CD4-positive, alpha-beta T cell (primary cell): Measurements from ENCODE around the gene ELOB. TPM values are rescaled to one million over a fixed set of nuclear protein-coding genes. Genes with fewer than 3 reads are reported as not detected.
A peak's percentile ranks its signal among the peaks of the same experiment; 100 is the strongest.

Experiments
- ATAC-seq: fragments of 200-7000 bp; cut with Tn5 transposase; one replicate; pipeline ENCODE4 v1.10.0; 2022; ENCODE audit warnings: mild to moderate bottlenecking; ENCODE audit not compliant: poor library complexity
- CTCF ChIA-PET: fragments of 350-600 bp; sonication (Branson Sonifier 250); formaldehyde crosslinking; loops from one replicate; lab custom pipeline; 2021; ENCODE audit warnings: antibody characterized with exemption, inconsistent platforms; lab: Charles Lee
- POLR2A ChIA-PET: fragments of 350-600 bp; sonication (Branson Sonifier 250); formaldehyde crosslinking; loops from one replicate; lab custom pipeline; 2021; ENCODE audit warnings: antibody characterized with exemption, inconsistent platforms; lab: Charles Lee
- DNase-seq, 14 experiments: peaks; one replicate each; pipeline ENCODE4 v3.0.0-alpha.2; 2013 to 2020; ENCODE audit warnings: mixed read lengths in 2 of 14
- H3K27ac ChIP-seq, 2 donors: one replicate each; pipeline versions ENCODE4 v1.5.1 to v1.7.0; 2013; ENCODE audit warnings: low read length in 2 of 2, low read depth in 1 of 2, mild to moderate bottlenecking in 1 of 2
- H3K27me3 ChIP-seq, 2 experiments: 1 replicate in 1 of 2; 2 replicates in 1 of 2; pipeline versions ENCODE4 v1.6.1 to v1.7.0; 2013; ENCODE audit warnings: low read length in 2 of 2, control low read depth in 1 of 2, mild to moderate bottlenecking in 1 of 2, moderate library complexity in 1 of 2; ENCODE audit not compliant: insufficient read depth in 2 of 2, control insufficient read depth in 1 of 2
- H3K36me3 ChIP-seq: one replicate; pipeline ENCODE4 v1.6.1; 2013; ENCODE audit warnings: low read length, control low read depth; ENCODE audit not compliant: insufficient read depth
- H3K4me1 ChIP-seq: one replicate; pipeline ENCODE4 v1.6.1; 2013; ENCODE audit warnings: low read length, control low read depth; ENCODE audit not compliant: insufficient read depth
- H3K4me3 ChIP-seq: one replicate; pipeline ENCODE4 v1.5.1; 2013; ENCODE audit warnings: mild to moderate bottlenecking, low read length, moderate library complexity
- H3K9me3 ChIP-seq, 2 experiments: 1 replicate in 1 of 2; 2 replicates in 1 of 2; pipeline versions ENCODE4 v1.6.1 to v1.7.0; 2013; ENCODE audit warnings: low read length in 2 of 2, mild to moderate bottlenecking in 2 of 2, control low read depth in 1 of 2, moderate library complexity in 1 of 2; ENCODE audit not compliant: control insufficient read depth in 1 of 2, insufficient read depth in 1 of 2
- H3K27ac Mint-ChIP-seq: one replicate; pipeline ENCODE4 v1.8.0; 2020; ENCODE audit warnings: mixed read lengths
- H3K27me3 Mint-ChIP-seq: one replicate; pipeline ENCODE4 v1.8.0; 2021; ENCODE audit warnings: mixed read lengths
- H3K36me3 Mint-ChIP-seq: one replicate; pipeline ENCODE4 v1.8.0; 2021; ENCODE audit warnings: low read depth, mixed read lengths
- H3K4me1 Mint-ChIP-seq: one replicate; pipeline ENCODE4 v1.8.0; 2021; ENCODE audit warnings: low read depth, mixed read lengths
- H3K4me3 Mint-ChIP-seq: one replicate; pipeline ENCODE4 v1.8.0; 2020; ENCODE audit warnings: mild to moderate bottlenecking, mixed read lengths
- H3K9me3 Mint-ChIP-seq: one replicate; pipeline ENCODE4 v1.8.0; 2020; ENCODE audit warnings: mixed read lengths
- intact Hi-C, 2 experiments: fragments of 100-400 bp; cut with DNase I in 1 of 2; cut with micrococcal nuclease in 1 of 2; formaldehyde crosslinking; loops; one replicate each; pipeline versions ENCODE4 v1.15.1 to v1.9.0; 2023 to 2025; cut with DNase I, micrococcal nuclease
- polyA plus RNA-seq, 2 donors: library from polyadenylated mRNA; unstranded; fragments of 120-200 nt; gene quantifications; one replicate each; pipeline ENCODE4 v1.2.1, GENCODE V29; 2013
- total RNA-seq, 174 experiments: library from RNA in 2 of 174; stranded (reverse) in 2 of 174; gene quantifications; one replicate each; pipeline ENCODE4 v1.2.3 and lab custom pipeline; 2021 to 2026
- TF ChIP-seq, protein P1 (sequence below): fragments of 200-600 bp; IDR thresholded peaks from one replicate; pipeline ENCODE4 v1.8.0; 2022; ENCODE audit warnings: antibody characterized with exemption, mild to moderate bottlenecking

The ELOB gene
- 100 to 1,000 TPM; 102 to 103 TPM for total RNA-seq
- 162 TPM for polyA plus RNA-seq (2013, experiment 1 of 2)
- polyA plus RNA-seq (2013, experiment 2 of 2) = 147 TPM
- total RNA-seq (lab: John Stamatoyannopoulos, UW) = 40.8 to 137 (median 62.4) reads per million in 172 experiments

DNA sequence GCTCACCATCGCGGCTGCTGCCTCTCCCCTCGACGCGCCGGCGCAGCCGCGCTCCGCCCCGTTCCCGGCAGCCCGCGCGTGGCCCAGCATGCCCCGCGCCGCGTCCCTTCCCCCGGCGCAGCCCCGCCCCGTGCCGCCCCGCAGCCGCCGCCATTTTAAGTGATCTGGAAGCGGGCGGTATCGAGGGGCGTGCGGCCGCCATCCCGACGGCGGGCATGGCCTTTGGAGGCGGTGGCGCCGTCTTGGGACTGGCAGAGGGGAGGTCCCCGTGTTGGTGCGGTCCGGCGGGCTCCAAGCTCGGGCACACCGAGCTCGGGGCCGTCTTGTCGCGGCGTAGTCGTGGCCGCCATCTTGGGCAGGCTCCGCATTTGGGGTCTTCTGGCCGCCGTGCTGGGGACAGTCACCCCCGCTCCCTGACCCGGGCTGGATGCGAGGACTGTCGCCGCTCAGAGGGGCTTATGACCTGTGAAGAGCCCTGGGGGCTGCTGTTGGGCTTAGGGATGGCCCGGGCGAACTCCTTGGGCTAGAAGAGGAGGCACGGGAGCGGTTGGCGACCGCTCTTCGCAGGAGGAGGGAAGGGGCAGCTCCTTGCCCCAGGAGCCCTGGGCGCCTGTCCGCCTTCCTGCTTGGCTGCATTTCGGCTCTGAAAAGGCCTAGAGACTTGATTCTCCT lies at the start of gene ELOB:
ELOB (minus strand) TSS at position 50 of the 672 bp plus-strand sequence; CDS start at position 9, 41 bp downstream.
- DNase-seq (peak; percentile 79 to 96 (median 89)), ATAC-seq (peak; percentile 89)
- ChIA-PET POLR2A (interaction anchor here (0.6 to 5.4 kb wide), 17 partner anchors 9 to 813 kb away, joined by 3 to 88 read pairs (median 3); partner anchors contain the start of genes FLYWCH2, KCTD5, NTHL1 and PGP), CTCF (interaction anchor here (0.6 to 3.2 kb wide), 3 partner anchors 91 to 1164 kb away, joined by 4 to 16 read pairs (median 5); no protein-coding TSS in a partner anchor)
- Histone ChIP-seq H3K4me1 (peaks cover 49% of the 10 kb centered on the region), H3K9me3 (no peaks in the 10 kb centered on the region), H3K36me3 (peaks cover 29% of the 10 kb centered on the region), H3K27ac (peak within 1 kb of the TSS; percentile 97 to 98), H3K27me3 (no peaks in the 10 kb centered on the region), H3K4me3 (peak within 1 kb of the TSS; percentile 88)
- peaks cover 36% of the 10 kb centered on the region for H3K4me1 Mint-ChIP-seq
- no peaks in the 10 kb centered on the region for H3K27me3 Mint-ChIP-seq
- H3K27ac Mint-ChIP-seq = peak within 1 kb of the TSS; percentile 100
- intact Hi-C loops = loop anchor here (1.0 to 5.0 kb wide), 5 partner anchors 25 to 105 kb away; partner anchors contain the start of gene SRRM2 (in 2 of the 2)
- no peaks in the 10 kb centered on the region for H3K9me3 Mint-ChIP-seq
- H3K4me3 Mint-ChIP-seq = peak within 1 kb of the TSS; percentile 98
- TF ChIP-seq, protein P1, sequence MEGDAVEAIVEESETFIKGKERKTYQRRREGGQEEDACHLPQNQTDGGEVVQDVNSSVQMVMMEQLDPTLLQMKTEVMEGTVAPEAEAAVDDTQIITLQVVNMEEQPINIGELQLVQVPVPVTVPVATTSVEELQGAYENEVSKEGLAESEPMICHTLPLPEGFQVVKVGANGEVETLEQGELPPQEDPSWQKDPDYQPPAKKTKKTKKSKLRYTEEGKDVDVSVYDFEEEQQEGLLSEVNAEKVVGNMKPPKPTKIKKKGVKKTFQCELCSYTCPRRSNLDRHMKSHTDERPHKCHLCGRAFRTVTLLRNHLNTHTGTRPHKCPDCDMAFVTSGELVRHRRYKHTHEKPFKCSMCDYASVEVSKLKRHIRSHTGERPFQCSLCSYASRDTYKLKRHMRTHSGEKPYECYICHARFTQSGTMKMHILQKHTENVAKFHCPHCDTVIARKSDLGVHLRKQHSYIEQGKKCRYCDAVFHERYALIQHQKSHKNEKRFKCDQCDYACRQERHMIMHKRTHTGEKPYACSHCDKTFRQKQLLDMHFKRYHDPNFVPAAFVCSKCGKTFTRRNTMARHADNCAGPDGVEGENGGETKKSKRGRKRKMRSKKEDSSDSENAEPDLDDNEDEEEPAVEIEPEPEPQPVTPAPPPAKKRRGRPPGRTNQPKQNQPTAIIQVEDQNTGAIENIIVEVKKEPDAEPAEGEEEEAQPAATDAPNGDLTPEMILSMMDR = no peak
- H3K36me3 Mint-ChIP-seq = peaks cover 40% of the 10 kb centered on the region

DNA sequence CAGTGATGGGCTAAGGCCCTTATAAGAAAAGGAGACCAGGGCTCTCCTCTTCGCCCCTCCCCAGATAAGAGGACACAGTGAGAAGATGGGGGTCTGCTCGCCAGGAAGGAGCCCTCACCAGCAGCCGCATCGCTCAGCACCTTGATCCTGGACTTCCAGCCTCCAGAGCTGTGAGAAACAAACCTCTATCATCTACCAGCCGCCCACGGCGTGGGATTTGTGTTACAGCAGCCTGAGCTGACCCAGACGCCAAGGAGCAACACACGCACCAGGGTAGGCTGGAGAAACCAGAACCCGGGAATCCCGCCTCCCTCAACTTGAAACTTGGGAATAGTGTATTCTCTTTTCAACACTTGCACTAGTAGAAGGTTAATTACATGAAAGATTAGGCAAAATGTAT lies 48.8 kb upstream of the ELOB start:
- H3K27me3 Mint-ChIP-seq = peaks cover under 1% of the 10 kb centered on the region
- TF ChIP-seq, protein P1 = no peak
- no peak overlapping the region for H3K27ac Mint-ChIP-seq
- no peak overlapping the region for H3K4me3 Mint-ChIP-seq
- Histone ChIP-seq H3K27ac (no peak overlapping the region), H3K4me1 (peaks cover 9% of the 10 kb centered on the region), H3K27me3 (peaks cover 0 to 3% of the 10 kb centered on the region in 2 experiments), H3K9me3 (peaks cover 0 to 16% of the 10 kb centered on the region in 2 experiments), H3K4me3 (no peak overlapping the region), H3K36me3 (no peaks in the 10 kb centered on the region)
- ATAC-seq (no peak), DNase-seq (no peak)
- CTCF ChIA-PET = no interaction called here
- H3K36me3 Mint-ChIP-seq = no peaks in the 10 kb centered on the region
- no peaks in the 10 kb centered on the region for H3K4me1 Mint-ChIP-seq
- intact Hi-C loops = no loop called here
- POLR2A ChIA-PET = no interaction called here
- H3K9me3 Mint-ChIP-seq = no peaks in the 10 kb centered on the region

DNA sequence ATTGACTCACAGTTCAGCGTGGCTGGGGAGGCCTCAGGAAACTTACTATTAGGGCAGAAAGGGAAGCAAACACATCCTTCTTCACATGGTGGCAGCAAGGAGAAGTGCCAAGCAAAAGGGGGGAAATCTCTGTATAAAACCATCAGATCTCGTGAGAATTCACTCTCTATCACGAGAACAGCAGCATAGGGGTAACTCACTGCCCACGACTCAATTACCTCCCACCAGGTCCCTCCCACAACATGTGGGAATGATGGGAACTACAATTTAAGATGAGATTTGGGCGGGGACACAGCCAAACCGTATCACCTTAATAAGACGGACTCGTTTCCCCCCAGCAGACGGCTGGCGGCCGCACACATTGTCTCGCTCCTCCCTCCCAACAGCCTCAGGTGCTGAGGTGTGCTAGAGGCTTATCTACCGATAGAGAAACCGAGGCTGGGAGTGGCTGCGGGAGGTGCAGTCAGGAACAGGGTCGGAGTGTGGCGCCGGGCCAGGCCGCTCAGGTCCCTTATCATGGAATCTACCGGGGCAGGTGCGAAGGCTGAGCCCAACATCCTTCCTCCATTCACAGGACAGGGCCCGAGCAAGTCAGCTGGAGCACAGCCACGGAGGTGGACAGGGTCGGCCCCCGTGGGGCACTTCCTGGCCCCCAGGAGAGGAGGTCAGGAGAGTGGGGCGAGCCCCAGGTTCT lies 48.1 kb upstream of the ELOB start:
- ChIA-PET CTCF (no interaction called here), POLR2A (no interaction called here)
- no peak for ATAC-seq
- H3K4me3 Mint-ChIP-seq = no peak overlapping the region
- TF ChIP-seq, protein P1 = no peak
- Histone ChIP-seq H3K27me3 (peaks cover 0 to 3% of the 10 kb centered on the region in 2 experiments), H3K4me1 (peaks cover 9% of the 10 kb centered on the region), H3K36me3 (no peaks in the 10 kb centered on the region), H3K9me3 (peaks cover 0 to 14% of the 10 kb centered on the region in 2 experiments), H3K4me3 (no peak overlapping the region), H3K27ac (no peak overlapping the region)
- H3K9me3 Mint-ChIP-seq = no peaks in the 10 kb centered on the region
- no peak for DNase-seq
- H3K4me1 Mint-ChIP-seq = no peaks in the 10 kb centered on the region
- intact Hi-C loops = no loop called here
- no peak overlapping the region for H3K27ac Mint-ChIP-seq
- H3K36me3 Mint-ChIP-seq = no peaks in the 10 kb centered on the region
- no peaks in the 10 kb centered on the region for H3K27me3 Mint-ChIP-seq
